ENCODE data around the gene STK11IP.

DNA sequence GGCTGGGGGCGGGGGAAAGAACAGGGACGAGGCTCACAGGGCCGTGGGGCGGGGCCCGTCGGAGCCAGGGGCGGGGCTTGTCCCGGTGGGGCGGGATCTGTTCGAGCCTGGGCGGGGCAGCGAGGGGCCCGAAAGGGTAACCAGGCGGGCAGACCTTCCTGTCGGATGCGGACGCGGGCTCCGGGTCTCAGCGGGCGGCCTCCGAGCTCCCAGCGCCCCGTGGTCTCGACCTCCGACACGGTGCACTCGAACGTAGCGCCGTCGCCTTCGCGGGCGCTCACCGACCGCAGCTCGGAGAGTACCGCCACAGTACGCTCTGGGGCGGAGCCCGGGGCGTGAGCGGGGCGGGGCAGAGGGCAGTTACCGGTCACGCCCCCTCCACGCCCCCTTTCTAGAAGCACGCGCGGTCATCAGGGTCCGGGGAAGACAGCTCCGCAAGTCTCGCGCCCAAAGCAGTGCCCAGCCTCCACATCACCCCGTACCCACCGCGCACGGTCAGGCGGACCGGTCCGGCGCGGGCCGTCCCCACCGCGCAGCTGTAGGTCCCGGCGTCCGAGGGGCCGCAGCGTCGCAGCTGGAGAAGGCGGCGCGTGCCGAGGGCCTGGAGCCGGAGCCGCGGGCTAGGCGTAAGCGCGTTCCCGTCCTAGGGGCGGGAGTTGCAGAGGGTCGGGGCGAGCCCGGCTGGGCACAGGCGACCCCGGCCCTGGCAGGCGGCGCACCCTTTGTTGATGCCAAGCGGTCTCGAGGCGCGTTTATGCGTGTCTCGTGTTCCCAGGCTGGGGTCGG, 45.1 kb upstream of the STK11IP start:
- TF ChIP-seq CTCF (IDR thresholded peaks at IDR 0.05 in 2 of 3, conservative IDR thresholded peaks at IDR 0.05 in 1 of 3; ENCODE audit: borderline replicate concordance in 1 of 3, insufficient read depth in 1 of 3, low read depth in 2 of 3, low read length in 2 of 3) (no peak), EZH2 (IDR thresholded peaks at IDR 0.05) (no peak)

Measured in HCT116 (cell line).